HG03025 (cell line): ENCODE results near the gene CHPF2.

Experiments used
- ATAC-seq: cut with Tn5 transposase; IDR thresholded peaks from one replicate; pipeline ENCODE4 v1.9.1; 2021; ENCODE audit warnings: mild to moderate bottlenecking, moderate library complexity; ENCODE audit not compliant: unreplicated experiment, low FRiP score

The CHPF2 gene

GRCh38 chr7:151244841-151245346 is 12.6 kb downstream of the CHPF2 start:
- no peak for ATAC-seq

GRCh38 chr7:151245360-151246101 is 13.2 kb downstream of the CHPF2 start:
- ATAC-seq = peak; percentile 38

GRCh38 chr7:151246102-151246850 is 14.0 kb downstream of the CHPF2 start:
- no peak for ATAC-seq

- no peak for ATAC-seq
Observed at GRCh38 chr7:151246851-151247580, 14.7 kb downstream of the CHPF2 start.

GRCh38 chr7:151247611-151248345 is 15.5 kb downstream of the CHPF2 start:
- ATAC-seq = no peak

- no peak for ATAC-seq
Observed at GRCh38 chr7:151248346-151249033, 16.2 kb downstream of the CHPF2 start, which contains the start of gene SMARCD3. TSS of gene SMARCD3 (minus strand) at chr7:151248694. CDS start at chr7:151248562, 132 bp downstream.

- no peak for ATAC-seq
Observed at GRCh38 chr7:151249034-151249731, 16.9 kb downstream of the CHPF2 start.

- no peak for ATAC-seq
Observed at GRCh38 chr7:151249732-151250072, 17.4 kb downstream of the CHPF2 start.

- no peak for ATAC-seq
Observed at GRCh38 chr7:151250181-151251132, 18.2 kb downstream of the CHPF2 start.

GRCh38 chr7:151251328-151251688 is 19.0 kb downstream of the CHPF2 start:
- ATAC-seq = no peak

GRCh38 chr7:151251689-151252560 is 19.6 kb downstream of the CHPF2 start:
- no peak for ATAC-seq

GRCh38 chr7:151252561-151252835 is 20.2 kb downstream of the CHPF2 start:
- no peak for ATAC-seq

- no peak for ATAC-seq
Observed at GRCh38 chr7:151252961-151253711, 20.9 kb downstream of the CHPF2 start.

GRCh38 chr7:151254316-151254715 is 22.0 kb downstream of the CHPF2 start:
- no peak for ATAC-seq

GRCh38 chr7:151254851-151255250 is 22.6 kb downstream of the CHPF2 start:
- ATAC-seq = no peak

- no peak for ATAC-seq
Observed at GRCh38 chr7:151255390-151255789, 23.1 kb downstream of the CHPF2 start.
